Measurements from ENCODE around the gene LONRF3.

LONRF3 gene

GRCh38 chrX:118935352-118935751 lies 39.1 kb upstream of the LONRF3 start:
- TF ChIP-seq, protein P1, sequence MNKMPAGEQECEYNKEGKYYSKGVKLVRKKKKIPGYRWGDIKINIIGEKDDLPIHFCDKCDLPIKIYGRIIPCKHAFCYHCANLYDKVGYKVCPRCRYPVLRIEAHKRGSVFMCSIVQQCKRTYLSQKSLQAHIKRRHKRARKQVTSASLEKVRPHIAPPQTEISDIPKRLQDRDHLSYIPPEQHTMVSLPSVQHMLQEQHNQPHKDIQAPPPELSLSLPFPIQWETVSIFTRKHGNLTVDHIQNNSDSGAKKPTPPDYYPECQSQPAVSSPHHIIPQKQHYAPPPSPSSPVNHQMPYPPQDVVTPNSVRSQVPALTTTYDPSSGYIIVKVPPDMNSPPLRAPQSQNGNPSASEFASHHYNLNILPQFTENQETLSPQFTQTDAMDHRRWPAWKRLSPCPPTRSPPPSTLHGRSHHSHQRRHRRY (tag by site-specific recombination; IDR thresholded peaks at IDR 0.05), result no peak
- TF ChIP-seq ZNF558 (tag by site-specific recombination; IDR thresholded peaks at IDR 0.05), result peak; percentile 93
- ChIA-PET POLR2A (no interaction called here), CTCF (interaction anchor here (0.7 kb wide), 1 partner anchor 1696 kb away, joined by 4 read pairs; no protein-coding TSS in a partner anchor)
- Histone ChIP-seq H3K4me3 (ENCODE audit: low read depth, low read length) (no peak overlapping the region), H3K4me1 (ENCODE audit: control insufficient read depth, insufficient read depth, low read length) (no peaks in the 10 kb centered on the region), H3K27ac (ENCODE audit: extremely low read depth, low read depth, low read length) (no peak overlapping the region), H3K36me3 (ENCODE audit: control insufficient read depth in 2 of 2, insufficient read depth in 1 of 2, low read length in 2 of 2) (no peaks in the 10 kb centered on the region), H3K9me3 (ENCODE audit: control insufficient read depth, insufficient read depth, low read depth, low read length) (no peaks in the 10 kb centered on the region)

GRCh38 chrX:118941147-118941546 lies 33.3 kb upstream of the LONRF3 start:
- TF ChIP-seq ZNF366 (tag by site-specific recombination; conservative IDR thresholded peaks at IDR 0.05) (peak; percentile 67; the same call in 1 of the 2 replicates), ZIC2 (tag by site-specific recombination; IDR thresholded peaks at IDR 0.05) (no peak), ZNF513 (tag by site-specific recombination; IDR thresholded peaks at IDR 0.05) (peak; percentile 98), ZNF670 (tag by site-specific recombination; IDR thresholded peaks at IDR 0.05; ENCODE audit: low read depth) (peak; percentile 78; the same call in 1 of the 2 replicates), ZNF324 (tag by site-specific recombination; IDR thresholded peaks at IDR 0.05) (no peak), AEBP2 (tag by site-specific recombination; IDR thresholded peaks at IDR 0.05; ENCODE audit: borderline replicate concordance) (peak; percentile 4; the same call in 1 of the 2 replicates)
- H3K36me3 ChIP-seq (ENCODE audit: control insufficient read depth in 2 of 2, insufficient read depth in 1 of 2, low read length in 2 of 2), result no peaks in the 10 kb centered on the region
- no peaks in the 10 kb centered on the region for H3K9me3 ChIP-seq (ENCODE audit: control insufficient read depth, insufficient read depth, low read depth, low read length)
- POLR2A ChIA-PET, result no interaction called here
- H3K27ac ChIP-seq (ENCODE audit: extremely low read depth, low read depth, low read length), result no peak overlapping the region
- CTCF ChIA-PET, result interaction anchor here (0.5 kb wide), 1 partner anchor 1272 kb away, joined by 3 read pairs; no protein-coding TSS in a partner anchor
- H3K4me1 ChIP-seq (ENCODE audit: control insufficient read depth, insufficient read depth, low read length), result no peaks in the 10 kb centered on the region
- H3K4me3 ChIP-seq (ENCODE audit: low read depth, low read length), result no peak overlapping the region

- Histone ChIP-seq H3K27ac (ENCODE audit: extremely low read depth, low read depth, low read length) (no peak overlapping the region), H3K36me3 (ENCODE audit: control insufficient read depth in 2 of 2, insufficient read depth in 1 of 2, low read length in 2 of 2) (no peaks in the 10 kb centered on the region), H3K4me1 (ENCODE audit: control insufficient read depth, insufficient read depth, low read length) (no peaks in the 10 kb centered on the region), H3K9me3 (ENCODE audit: control insufficient read depth, insufficient read depth, low read depth, low read length) (no peaks in the 10 kb centered on the region), H3K4me3 (ENCODE audit: low read depth, low read length) (no peak overlapping the region)
- ChIA-PET POLR2A (no interaction called here), CTCF (interaction anchor here (0.7 kb wide), 1 partner anchor 41 kb away, joined by 4 read pairs; no protein-coding TSS in a partner anchor)
- TF ChIP-seq, protein P2, sequence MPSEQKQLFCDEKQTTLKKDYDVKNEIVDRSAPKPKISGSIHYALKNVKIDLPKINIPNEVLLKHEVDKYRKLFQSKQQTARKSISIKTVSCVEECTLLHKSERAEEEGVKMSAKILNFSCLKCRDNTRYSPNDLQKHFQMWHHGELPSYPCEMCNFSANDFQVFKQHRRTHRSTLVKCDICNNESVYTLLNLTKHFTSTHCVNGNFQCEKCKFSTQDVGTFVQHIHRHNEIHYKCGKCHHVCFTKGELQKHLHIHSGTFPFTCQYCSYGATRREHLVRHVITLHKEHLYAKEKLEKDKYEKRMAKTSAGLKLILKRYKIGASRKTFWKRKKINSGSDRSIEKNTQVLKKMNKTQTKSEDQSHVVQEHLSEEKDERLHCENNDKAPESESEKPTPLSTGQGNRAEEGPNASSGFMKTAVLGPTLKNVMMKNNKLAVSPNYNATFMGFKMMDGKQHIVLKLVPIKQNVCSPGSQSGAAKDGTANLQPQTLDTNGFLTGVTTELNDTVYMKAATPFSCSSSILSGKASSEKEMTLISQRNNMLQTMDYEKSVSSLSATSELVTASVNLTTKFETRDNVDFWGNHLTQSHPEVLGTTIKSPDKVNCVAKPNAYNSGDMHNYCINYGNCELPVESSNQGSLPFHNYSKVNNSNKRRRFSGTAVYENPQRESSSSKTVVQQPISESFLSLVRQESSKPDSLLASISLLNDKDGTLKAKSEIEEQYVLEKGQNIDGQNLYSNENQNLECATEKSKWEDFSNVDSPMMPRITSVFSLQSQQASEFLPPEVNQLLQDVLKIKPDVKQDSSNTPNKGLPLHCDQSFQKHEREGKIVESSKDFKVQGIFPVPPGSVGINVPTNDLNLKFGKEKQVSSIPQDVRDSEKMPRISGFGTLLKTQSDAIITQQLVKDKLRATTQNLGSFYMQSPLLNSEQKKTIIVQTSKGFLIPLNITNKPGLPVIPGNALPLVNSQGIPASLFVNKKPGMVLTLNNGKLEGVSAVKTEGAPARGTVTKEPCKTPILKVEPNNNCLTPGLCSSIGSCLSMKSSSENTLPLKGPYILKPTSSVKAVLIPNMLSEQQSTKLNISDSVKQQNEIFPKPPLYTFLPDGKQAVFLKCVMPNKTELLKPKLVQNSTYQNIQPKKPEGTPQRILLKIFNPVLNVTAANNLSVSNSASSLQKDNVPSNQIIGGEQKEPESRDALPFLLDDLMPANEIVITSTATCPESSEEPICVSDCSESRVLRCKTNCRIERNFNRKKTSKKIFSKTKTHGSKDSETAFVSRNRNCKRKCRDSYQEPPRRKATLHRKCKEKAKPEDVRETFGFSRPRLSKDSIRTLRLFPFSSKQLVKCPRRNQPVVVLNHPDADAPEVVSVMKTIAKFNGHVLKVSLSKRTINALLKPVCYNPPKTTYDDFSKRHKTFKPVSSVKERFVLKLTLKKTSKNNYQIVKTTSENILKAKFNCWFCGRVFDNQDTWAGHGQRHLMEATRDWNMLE (tag by site-specific recombination; conservative IDR thresholded peaks at IDR 0.05; ENCODE audit: low read depth), result no peak
- TF ChIP-seq ZNF571 (tag by site-specific recombination; IDR thresholded peaks at IDR 0.05), result no peak
- TF ChIP-seq, protein P3, sequence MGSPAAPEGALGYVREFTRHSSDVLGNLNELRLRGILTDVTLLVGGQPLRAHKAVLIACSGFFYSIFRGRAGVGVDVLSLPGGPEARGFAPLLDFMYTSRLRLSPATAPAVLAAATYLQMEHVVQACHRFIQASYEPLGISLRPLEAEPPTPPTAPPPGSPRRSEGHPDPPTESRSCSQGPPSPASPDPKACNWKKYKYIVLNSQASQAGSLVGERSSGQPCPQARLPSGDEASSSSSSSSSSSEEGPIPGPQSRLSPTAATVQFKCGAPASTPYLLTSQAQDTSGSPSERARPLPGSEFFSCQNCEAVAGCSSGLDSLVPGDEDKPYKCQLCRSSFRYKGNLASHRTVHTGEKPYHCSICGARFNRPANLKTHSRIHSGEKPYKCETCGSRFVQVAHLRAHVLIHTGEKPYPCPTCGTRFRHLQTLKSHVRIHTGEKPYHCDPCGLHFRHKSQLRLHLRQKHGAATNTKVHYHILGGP (tag by site-specific recombination; IDR thresholded peaks at IDR 0.05), result no peak
- no peak for TF ChIP-seq SP7 (tag by site-specific recombination; IDR thresholded peaks at IDR 0.05)
- TF ChIP-seq, protein P4, sequence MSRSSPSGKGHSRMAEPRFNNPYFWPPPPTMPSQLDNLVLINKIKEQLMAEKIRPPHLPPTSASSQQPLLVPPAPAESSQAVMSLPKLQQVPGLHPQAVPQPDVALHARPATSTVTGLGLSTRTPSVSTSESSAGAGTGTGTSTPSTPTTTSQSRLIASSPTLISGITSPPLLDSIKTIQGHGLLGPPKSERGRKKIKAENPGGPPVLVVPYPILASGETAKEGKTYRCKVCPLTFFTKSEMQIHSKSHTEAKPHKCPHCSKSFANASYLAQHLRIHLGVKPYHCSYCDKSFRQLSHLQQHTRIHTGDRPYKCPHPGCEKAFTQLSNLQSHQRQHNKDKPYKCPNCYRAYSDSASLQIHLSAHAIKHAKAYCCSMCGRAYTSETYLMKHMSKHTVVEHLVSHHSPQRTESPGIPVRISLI (tag by site-specific recombination; IDR thresholded peaks at IDR 0.05), result no peak
- TF ChIP-seq ZNF114 (tag by site-specific recombination; IDR thresholded peaks at IDR 0.05), result no peak
Measured at GRCh38 chrX:118943102-118943501, 31.3 kb upstream of the LONRF3 start.

Data from HEK293 (cell line).